ENCODE data around the gene NOTCH1.

NOTCH1 gene

GRCh38 chr9:136530461-136531089 is 15.3 kb downstream of the NOTCH1 start:
- no peak for DNase-seq

GRCh38 chr9:136529516-136530460 is 16.1 kb downstream of the NOTCH1 start:
- no peak for DNase-seq

GRCh38 chr9:136528716-136529341 is 17.0 kb downstream of the NOTCH1 start:
- no peak for DNase-seq

DNA sequence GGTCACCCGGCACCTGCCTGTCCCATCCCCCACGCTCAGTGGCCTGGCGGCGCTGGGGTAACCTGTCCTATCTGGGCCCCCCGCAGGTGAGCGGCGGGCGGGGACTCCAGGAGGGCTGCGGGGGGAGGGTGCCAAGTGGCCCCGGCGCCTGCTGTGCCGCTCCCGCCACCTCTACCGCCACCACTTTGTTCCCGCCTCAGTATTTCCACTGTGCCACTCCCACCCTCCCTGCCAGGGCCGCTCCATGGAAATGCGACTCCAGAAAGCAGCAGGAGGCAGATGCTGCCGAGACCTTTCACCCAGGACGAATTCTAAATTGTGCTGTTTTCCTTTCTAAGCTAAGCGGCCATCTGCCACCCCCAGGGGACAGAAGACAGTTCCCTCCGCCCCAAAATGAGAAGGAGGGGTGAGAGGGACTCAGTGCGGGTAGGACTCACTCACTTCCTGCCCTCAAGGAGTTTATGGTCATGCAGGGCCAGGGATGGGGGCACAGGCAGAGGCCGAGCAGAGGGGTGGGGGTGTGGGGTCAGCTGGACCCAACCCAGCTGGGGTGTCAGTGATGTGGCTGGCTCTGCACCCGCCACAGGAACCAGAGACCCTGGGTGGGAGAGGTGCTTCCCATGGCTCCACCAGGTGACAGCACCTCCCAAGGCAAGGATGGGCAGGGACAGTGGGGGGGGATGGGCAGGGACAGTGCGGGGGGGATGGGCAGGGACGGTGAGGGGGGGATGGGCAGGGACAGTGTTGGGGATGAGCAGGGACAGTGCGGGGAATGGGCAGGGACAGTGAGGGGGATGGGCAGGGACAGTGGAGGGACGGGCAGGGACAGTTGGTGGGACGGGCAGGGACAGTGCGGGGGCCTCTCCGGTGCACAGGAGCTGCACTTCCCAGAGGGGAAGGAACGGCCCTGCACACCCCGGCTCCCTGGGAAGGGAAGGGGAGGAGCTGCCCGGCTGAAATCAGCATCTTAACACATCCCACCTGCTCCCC is 17.8 kb downstream of the NOTCH1 start:
- no peak for DNase-seq

DNA sequence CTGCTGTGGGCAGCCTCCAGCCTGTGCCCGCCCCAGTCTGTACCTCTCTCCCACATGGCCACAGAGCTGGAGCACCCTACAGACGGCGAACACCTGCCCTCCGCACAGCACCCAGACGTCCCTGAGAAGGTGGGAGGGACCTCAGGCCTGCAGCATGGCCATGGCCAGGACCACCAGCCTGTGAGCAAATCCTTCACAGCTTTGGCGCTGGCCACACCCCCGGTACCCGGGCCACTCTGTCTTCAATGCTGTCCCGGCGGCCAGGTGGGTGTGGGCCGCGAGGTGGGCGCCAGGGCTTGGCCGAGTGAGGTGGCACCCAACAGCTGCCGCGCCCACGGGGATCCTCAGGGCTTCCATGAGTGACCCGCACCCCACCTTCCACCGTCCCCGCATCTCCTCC is 18.7 kb downstream of the NOTCH1 start:
- no peak for DNase-seq

DNA sequence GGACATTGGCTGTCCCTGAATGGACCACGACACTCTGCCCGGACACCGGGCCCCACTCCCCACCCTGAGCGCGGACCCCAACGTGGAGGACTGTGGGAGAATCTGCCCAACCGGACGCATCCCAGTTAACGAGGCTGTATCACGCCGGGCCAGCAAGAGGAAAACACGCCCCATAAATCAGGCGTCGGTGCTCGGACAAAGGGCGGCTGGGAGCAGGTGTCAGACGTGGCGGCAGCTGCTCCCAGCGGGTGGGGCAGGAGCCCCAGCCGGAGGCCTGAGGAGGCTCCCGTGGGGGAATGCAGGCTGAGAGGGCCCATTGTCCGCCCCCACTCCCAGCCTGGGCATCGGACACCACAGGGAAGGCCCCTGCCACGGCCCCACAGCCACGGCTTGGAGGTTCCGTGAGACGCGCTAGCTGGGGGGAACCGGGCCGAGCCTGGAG is 19.2 kb downstream of the NOTCH1 start:
- no peak for DNase-seq

GRCh38 chr9:136525841-136526499 is 19.9 kb downstream of the NOTCH1 start:
- no peak for DNase-seq

GRCh38 chr9:136525207-136525606 is 20.6 kb downstream of the NOTCH1 start:
- DNase-seq = no peak

DNA sequence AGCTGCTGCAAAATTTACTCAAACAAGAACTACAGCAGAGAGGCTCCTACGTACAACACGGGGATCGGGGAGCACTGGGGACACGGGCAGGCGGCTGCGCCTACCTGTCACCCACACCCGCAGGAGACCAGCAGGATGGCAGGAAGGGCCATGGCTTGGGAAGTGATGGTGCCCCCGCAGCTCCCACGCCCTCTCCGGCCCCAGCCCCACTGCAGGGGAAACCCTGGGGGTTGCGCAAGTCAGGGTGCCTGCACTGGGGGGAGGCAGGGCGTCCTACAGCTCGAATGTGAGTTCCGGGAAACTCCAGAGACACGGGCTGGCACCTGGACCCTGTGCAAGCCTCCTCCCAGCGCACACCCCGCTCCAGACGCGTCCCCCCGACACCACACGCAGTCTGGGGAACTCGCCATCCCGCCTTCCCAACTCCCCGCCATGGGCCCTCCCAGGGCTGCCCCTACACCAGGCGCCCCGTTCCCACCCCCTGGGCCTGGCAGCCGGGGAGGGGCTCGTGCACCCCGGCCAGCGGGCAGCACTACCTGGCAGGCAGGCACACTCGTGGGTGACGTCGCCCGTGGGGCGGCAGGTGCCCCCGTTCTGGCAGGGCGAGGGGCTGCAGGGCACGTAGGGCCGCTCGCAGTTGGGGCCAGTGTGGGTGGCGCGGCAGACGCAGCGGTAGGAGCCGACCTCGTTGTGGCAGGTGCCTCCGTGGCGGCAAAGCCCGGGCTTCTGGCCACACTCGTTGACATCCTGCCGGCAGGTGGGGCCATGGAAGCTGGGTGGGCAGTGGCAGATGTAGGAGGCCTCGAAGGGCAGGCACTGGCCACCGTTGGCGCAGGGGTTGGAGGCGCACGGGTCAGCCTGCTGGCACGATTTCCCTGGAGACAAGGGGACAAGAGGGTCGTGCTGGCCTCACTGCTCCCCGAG is 23.3 kb downstream of the NOTCH1 start:
- DNase-seq = no peak

DNA sequence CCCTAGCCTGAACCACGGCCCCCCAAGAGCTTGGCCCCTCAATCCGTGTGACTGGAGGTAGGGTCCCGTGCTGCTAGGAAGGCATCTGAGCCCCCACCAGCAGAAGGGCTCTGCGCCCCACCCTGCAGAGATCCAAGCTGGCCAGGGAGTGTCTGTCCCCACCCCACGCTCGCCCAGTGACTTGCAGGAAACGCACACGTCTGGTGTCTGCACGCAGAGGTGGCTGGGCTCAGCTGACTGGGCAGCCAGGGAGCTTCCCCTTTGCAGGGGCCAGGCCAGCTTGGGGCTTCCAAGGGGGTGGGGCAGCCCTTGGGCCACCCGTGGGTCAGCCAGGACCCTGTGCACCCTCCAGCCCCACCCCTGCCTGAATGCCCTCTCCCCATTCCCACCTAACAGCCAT is 24.3 kb downstream of the NOTCH1 start:
- no peak for DNase-seq

DNA sequence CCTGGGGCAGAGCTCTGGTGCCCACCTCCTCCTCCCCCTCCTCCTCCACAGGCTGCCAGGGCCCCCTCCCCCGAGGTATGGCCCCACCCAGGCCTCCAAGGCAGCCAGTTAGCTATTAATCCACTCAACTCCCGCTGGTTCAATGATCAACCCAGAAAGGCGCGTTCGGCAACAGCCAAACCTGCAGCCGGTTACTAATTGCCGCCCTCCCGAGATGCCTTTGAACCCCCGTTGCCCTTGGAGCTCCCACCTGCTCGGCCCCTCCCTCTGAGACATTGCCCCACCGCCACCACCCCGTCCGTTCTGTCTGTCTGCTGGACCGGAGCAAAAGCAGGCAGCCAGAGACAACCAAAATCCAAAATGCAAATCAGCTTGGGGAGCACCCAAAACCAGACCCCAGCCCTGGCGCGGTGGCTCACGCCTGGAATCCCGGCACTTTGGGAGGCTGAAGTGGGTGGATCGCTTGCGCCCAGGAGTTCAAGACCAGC is 25.8 kb downstream of the NOTCH1 start:
- DNase-seq = no peak

DNA sequence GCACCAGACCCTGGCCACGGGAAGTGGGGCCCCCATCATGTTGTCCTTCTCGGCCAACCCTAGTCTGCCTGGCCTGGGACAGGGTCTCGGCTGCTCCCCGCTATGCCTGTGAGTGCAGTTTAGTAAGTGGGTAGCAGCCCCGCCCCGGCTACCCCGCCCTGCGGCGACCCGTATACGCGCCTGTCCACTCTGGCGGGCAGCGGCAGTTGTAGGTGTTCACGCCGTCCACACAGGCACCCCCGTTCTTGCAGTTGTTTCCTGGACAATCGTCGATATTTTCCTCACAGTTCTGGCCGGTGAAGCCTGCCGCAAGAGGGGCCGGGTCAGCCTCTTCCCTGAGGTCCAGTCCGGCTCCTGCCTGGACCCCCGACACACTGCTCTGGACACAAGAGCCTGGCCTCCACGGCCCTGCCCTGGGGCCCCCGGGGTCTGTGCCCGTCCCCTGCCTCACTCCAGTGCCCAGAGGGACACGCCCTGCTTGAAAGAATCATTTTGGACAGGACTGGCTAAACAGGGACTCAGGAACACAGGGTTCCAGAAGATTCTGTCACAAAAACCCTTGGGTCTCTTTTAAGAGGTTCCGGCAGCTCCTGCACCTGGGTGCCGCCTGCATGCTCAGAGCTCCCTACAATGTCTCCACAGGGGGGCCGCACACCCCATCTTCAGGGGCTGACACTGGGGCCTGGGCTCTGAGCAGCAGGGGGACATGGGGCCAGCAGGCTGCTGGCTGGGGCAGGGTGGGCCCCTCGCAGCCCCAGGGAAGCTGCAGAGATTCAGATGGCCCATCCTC is 26.4 kb downstream of the NOTCH1 start:
- no peak for DNase-seq

GRCh38 chr9:136518623-136519022 is 27.2 kb downstream of the NOTCH1 start:
- DNase-seq = no peak

- no peak for DNase-seq
Measured at GRCh38 chr9:136517950-136518349, 27.9 kb downstream of the NOTCH1 start.

GRCh38 chr9:136517012-136517743 is 28.7 kb downstream of the NOTCH1 start:
- DNase-seq = no peak

DNA sequence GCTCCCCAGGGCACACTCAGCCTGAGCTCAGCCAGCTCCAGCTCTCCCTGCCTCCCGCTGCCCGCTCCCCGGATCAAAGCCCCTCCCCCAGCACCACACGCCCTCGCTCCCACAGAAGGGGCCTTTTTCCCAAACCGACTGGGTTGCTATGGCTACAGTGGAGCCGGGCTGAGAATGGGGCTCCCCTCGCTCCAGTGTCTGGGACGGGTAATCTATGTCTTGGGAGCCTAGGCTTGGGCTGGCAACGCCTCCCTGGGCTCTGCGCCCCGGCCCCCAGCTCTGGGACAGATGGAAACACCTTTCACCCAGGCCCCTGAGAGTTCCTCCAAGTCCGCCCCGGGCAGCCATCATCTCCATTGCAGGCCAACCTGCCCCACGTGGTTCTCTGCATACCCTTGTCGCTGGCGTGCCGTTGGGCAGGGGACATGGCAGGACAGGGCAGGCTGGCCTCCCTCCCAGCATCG is 29.6 kb downstream of the NOTCH1 start:
- DNase-seq = no peak

DNA sequence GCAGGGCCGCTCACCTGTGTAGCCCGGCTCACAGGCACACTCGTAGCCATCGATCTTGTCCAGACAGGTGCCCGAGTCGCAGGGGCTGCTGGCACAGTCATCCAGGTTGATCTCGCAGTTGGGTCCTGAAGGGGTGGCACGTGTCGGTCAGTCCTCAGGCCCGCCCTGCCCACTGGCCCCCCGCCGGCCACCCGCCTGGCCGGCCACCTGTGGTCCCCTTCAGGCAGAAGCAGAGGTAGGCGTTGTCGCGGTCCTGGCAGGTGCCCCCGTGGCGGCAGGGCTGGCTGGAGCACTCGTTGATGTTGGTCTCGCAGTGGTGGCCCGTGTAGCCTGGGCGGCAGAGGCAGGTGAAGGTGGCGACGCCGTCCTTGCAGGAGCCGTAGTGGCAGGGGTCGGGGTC is 30.6 kb downstream of the NOTCH1 start:
- no peak for DNase-seq

- DNase-seq = no peak
Measured at GRCh38 chr9:136514022-136514714, 31.7 kb downstream of the NOTCH1 start.
